Panc1 (cell line): ENCODE data around the gene FGGY. TPM values are rescaled to one million over a fixed set of nuclear protein-coding genes. Genes with fewer than 3 reads are reported as not detected.

Experiments used
- ATAC-seq: fragments of 200-7000 bp; cut with Tn5 transposase; 2 replicates; pipeline ENCODE4 v1.9.1; 2020; ENCODE audit warnings: mild to moderate bottlenecking, moderate library complexity
- BruUV-seq: library from RNA; stranded (reverse); fragments of 400-500 nt; replicated peaks from 2 replicates; lab custom pipeline; 2021; lab: Mats Ljungman, UMichigan
- CTCF ChIA-PET: fragments of 300-600 bp; sonication (Branson Sonifier 250); formaldehyde crosslinking; loops from one replicate; lab custom pipeline; 2022; ENCODE audit warnings: antibody characterized with exemption; lab: Charles Lee
- POLR2A ChIA-PET: fragments of 300-600 bp; sonication (Branson Sonifier 250); formaldehyde crosslinking; loops from one replicate; lab custom pipeline; 2022; ENCODE audit warnings: antibody characterized with exemption; lab: Charles Lee
- DNase-seq: peaks from one replicate; pipeline ENCODE4 v3.0.0-alpha.2; 2010; ENCODE audit warnings: low read depth, low spot score
- H3K27ac ChIP-seq: 2 replicates; pipeline ENCODE4 v1.5.1; 2011; ENCODE audit warnings: mild to moderate bottlenecking, low read length, inconsistent platforms
- H3K27me3 ChIP-seq: fragments of 200-500 bp; sonication (Bioruptor generic); 2 replicates; pipeline ENCODE4 v1.6.0; 2014; ENCODE audit warnings: low read length, inconsistent platforms; ENCODE audit not compliant: control insufficient read depth, insufficient read depth
- H3K36me3 ChIP-seq: fragments of 200-500 bp; sonication (Bioruptor generic); 2 replicates; pipeline ENCODE4 v1.5.1; 2014; ENCODE audit warnings: inconsistent platforms, mild to moderate bottlenecking, low read length, moderate library complexity; ENCODE audit not compliant: control insufficient read depth, insufficient read depth
- H3K4me1 ChIP-seq: 2 replicates; pipeline ENCODE4 v1.5.1; 2011; ENCODE audit warnings: inconsistent platforms, mild to moderate bottlenecking, low read length, moderate library complexity; ENCODE audit not compliant: control insufficient read depth, insufficient read depth
- H3K4me3 ChIP-seq, 2 experiments: 2 replicates each; pipeline ENCODE4 v1.5.1; 2011 to 2012; ENCODE audit warnings: low read depth in 2 of 2, low read length in 2 of 2, mild to moderate bottlenecking in 2 of 2, inconsistent platforms in 1 of 2, moderate library complexity in 1 of 2
- H3K9me3 ChIP-seq: fragments of 200-500 bp; sonication (Bioruptor generic); 2 replicates; pipeline ENCODE4 v1.5.1; 2014; ENCODE audit warnings: low read depth, mild to moderate bottlenecking, inconsistent platforms, low read length, moderate library complexity; ENCODE audit not compliant: control insufficient read depth, insufficient read depth
- POLR2AphosphoS5 ChIP-seq: IDR thresholded peaks from 2 replicates; pipeline ENCODE4 v1.6.1; 2012; ENCODE audit warnings: mild to moderate bottlenecking, low read depth, low read length, moderate library complexity
- SIN3A ChIP-seq: IDR thresholded peaks from 2 replicates; pipeline ENCODE4 v1.6.1; 2012; ENCODE audit warnings: low read depth, mild to moderate bottlenecking, low read length, moderate library complexity, borderline replicate concordance; ENCODE audit not compliant: insufficient read depth
- TCF7L2 ChIP-seq: IDR thresholded peaks from 2 replicates; pipeline ENCODE4 v1.6.1; 2011; ENCODE audit warnings: mild to moderate bottlenecking, low read depth, low read length, inconsistent platforms
- in situ Hi-C: cut with HindIII; loops from 2 replicates; pipeline ENCODE4 v1.10.0; 2016; ENCODE audit warnings: low sequenced_read_pairs, low pct_unique_long_range_greater_than_20kb
- intact Hi-C: fragments of 100-400 bp; cut with micrococcal nuclease; formaldehyde crosslinking; loops from one replicate; pipeline ENCODE4 v1.10.0; 2022; ENCODE audit not compliant: unreplicated experiment
- total RNA-seq: library from RNA; stranded (reverse); gene quantifications from one replicate; pipeline ENCODE4 v1.2.1, GENCODE V29; 2021; ENCODE audit not compliant: unreplicated experiment
- TF ChIP-seq, protein P1 (sequence below): fragments of 450-650 bp; IDR thresholded peaks from 2 replicates; pipeline ENCODE4 v1.5.1; 2017; ENCODE audit warnings: mild to moderate bottlenecking
- TF ChIP-seq, protein P2 (sequence below), 2 experiments: IDR thresholded peaks; 2 replicates each; pipeline ENCODE4 v1.6.1; 2011 to 2012; ENCODE audit warnings: low read depth in 2 of 2, control low read depth in 1 of 2, low read length in 1 of 2, mild to moderate bottlenecking in 1 of 2, moderate library complexity in 1 of 2; ENCODE audit not compliant: insufficient read depth in 1 of 2

FGGY gene
- total RNA-seq, 1 experiment from 2014 or later, result 15.5 TPM

DNA sequence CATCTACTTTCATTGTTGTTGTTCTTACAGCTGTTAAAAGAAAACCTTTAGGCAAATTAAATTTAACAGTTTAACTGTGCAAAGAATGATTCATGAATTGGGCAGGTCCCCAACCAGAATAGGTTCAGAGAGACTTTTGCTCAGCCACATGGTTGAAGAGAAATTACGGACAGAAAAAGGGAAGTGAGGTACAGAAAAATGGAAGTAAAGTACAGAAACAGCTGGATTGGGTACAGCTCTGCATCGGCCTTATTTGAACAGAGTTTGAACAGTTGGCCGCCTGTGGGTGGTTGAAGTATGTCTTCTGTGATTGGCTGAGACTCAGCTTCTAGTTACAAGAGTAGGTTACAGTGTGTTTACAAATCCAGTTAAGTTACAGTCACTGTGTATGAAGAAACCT lies 210.1 kb downstream of the FGGY start:
- DNase-seq (no peak), ATAC-seq (no peak)
- BruUV-seq, result no TSS peak
- POLR2A ChIA-PET, result no interaction called here
- CTCF ChIA-PET, result interaction anchor here (0.7 kb wide), 1 partner anchor 25 kb away, joined by 4 read pairs; no protein-coding TSS in a partner anchor
- no peak overlapping the region for H3K27ac ChIP-seq
- no peak overlapping the region for H3K4me3 ChIP-seq
- no peaks in the 10 kb centered on the region for H3K36me3 ChIP-seq
- in situ Hi-C loops, result no loop called here
- intact Hi-C loops, result no loop called here
- no peaks in the 10 kb centered on the region for H3K4me1 ChIP-seq
- TF ChIP-seq, protein P1, sequence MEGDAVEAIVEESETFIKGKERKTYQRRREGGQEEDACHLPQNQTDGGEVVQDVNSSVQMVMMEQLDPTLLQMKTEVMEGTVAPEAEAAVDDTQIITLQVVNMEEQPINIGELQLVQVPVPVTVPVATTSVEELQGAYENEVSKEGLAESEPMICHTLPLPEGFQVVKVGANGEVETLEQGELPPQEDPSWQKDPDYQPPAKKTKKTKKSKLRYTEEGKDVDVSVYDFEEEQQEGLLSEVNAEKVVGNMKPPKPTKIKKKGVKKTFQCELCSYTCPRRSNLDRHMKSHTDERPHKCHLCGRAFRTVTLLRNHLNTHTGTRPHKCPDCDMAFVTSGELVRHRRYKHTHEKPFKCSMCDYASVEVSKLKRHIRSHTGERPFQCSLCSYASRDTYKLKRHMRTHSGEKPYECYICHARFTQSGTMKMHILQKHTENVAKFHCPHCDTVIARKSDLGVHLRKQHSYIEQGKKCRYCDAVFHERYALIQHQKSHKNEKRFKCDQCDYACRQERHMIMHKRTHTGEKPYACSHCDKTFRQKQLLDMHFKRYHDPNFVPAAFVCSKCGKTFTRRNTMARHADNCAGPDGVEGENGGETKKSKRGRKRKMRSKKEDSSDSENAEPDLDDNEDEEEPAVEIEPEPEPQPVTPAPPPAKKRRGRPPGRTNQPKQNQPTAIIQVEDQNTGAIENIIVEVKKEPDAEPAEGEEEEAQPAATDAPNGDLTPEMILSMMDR, result no peak
- no peak for TF ChIP-seq SIN3A
- TF ChIP-seq, protein P2, sequence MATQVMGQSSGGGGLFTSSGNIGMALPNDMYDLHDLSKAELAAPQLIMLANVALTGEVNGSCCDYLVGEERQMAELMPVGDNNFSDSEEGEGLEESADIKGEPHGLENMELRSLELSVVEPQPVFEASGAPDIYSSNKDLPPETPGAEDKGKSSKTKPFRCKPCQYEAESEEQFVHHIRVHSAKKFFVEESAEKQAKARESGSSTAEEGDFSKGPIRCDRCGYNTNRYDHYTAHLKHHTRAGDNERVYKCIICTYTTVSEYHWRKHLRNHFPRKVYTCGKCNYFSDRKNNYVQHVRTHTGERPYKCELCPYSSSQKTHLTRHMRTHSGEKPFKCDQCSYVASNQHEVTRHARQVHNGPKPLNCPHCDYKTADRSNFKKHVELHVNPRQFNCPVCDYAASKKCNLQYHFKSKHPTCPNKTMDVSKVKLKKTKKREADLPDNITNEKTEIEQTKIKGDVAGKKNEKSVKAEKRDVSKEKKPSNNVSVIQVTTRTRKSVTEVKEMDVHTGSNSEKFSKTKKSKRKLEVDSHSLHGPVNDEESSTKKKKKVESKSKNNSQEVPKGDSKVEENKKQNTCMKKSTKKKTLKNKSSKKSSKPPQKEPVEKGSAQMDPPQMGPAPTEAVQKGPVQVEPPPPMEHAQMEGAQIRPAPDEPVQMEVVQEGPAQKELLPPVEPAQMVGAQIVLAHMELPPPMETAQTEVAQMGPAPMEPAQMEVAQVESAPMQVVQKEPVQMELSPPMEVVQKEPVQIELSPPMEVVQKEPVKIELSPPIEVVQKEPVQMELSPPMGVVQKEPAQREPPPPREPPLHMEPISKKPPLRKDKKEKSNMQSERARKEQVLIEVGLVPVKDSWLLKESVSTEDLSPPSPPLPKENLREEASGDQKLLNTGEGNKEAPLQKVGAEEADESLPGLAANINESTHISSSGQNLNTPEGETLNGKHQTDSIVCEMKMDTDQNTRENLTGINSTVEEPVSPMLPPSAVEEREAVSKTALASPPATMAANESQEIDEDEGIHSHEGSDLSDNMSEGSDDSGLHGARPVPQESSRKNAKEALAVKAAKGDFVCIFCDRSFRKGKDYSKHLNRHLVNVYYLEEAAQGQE (IDR thresholded peaks at IDR 0.05; ENCODE audit: insufficient read depth in 1 of 2, low read depth in 2 of 2, low read length in 1 of 2), result no peak
- no peak for TF ChIP-seq TCF7L2
- no peak for TF ChIP-seq POLR2AphosphoS5
- H3K9me3 ChIP-seq, result no peaks in the 10 kb centered on the region
- H3K27me3 ChIP-seq, result no peaks in the 10 kb centered on the region

DNA sequence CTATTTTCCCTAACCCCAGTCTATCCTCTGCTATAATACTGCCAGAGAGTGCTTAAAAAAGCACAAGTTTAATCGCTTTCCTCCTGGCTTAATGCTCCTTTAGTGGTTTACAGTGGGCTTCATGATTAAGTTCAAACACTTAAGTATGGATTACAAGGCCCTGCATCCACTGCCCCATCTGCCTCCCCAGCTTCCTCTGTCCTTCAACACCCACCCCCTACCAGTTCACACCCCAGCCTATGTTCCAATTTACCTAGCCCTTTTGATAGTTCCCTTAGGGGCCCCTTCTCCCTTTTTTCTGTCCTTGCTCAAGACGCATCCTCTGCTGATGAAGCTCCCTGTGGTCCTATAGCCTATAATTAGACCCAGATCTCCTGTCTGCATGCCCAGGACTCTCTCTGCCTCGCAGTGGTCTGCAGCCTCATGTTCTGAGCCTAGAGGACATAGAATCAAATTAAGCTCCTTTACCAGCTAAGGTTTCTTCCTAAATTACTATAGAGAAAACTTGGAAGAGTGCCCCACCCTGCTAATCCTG lies 212.5 kb downstream of the FGGY start:
- POLR2A ChIA-PET, result no interaction called here

More for the DNA sequence above, 212.5 kb downstream of the FGGY start:
- BruUV-seq, result no TSS peak
- Histone ChIP-seq H3K27me3 (no peaks in the 10 kb centered on the region), H3K36me3 (no peaks in the 10 kb centered on the region), H3K9me3 (no peaks in the 10 kb centered on the region), H3K4me1 (no peaks in the 10 kb centered on the region), H3K27ac (no peak overlapping the region), H3K4me3 (no peak overlapping the region)
- CTCF ChIA-PET, result no interaction called here
- TF ChIP-seq, protein P2 (IDR thresholded peaks at IDR 0.05; ENCODE audit: insufficient read depth in 1 of 2, low read depth in 2 of 2, low read length in 1 of 2), result no peak
- TF ChIP-seq TCF7L2 (no peak), SIN3A (no peak), POLR2AphosphoS5 (no peak)
- TF ChIP-seq, protein P1, result no peak
- intact Hi-C loops, result no loop called here
- DNase-seq (no peak), ATAC-seq (no peak)
- in situ Hi-C loops, result no loop called here
